GM23338 (cell line): ENCODE data around the gene USP17L20. TPM values are rescaled to one million over a fixed set of nuclear protein-coding genes. Genes with fewer than 3 reads are reported as not detected.
"Not testable (repeated sequence)": the region's sequence is repeated elsewhere in the genome, so short reads cannot be mapped to it uniquely, and the experiment has no call there.

ENCODE experiments used
- ATAC-seq: fragments of 200-7000 bp; cut with Tn5 transposase; 3 replicates; pipeline ENCODE4 v1.9.1; 2020
- DNase-seq: peaks from one replicate; pipeline ENCODE4 v3.0.0-alpha.2; 2015; ENCODE audit warnings: low spot score
- H2AFZ ChIP-seq: fragments of 200-600 bp; sonication (generic); 2 replicates; pipeline ENCODE4 v1.8.0; 2016; ENCODE audit warnings: antibody characterized with exemption, mild to moderate bottlenecking, moderate library complexity
- H3F3A ChIP-seq: fragments of 200-600 bp; sonication (generic); replicated peaks from 2 replicates; pipeline ENCODE4 v1.8.0; 2017; ENCODE audit warnings: antibody characterized with exemption, mixed run types, low read depth
- H3K27ac ChIP-seq: fragments of 200-600 bp; sonication (generic); 2 replicates; pipeline ENCODE4 v1.6.1; 2016; ENCODE audit warnings: low read depth
- H3K27me3 ChIP-seq: fragments of 200-600 bp; sonication (generic); 2 replicates; pipeline ENCODE4 v1.8.0; 2016; ENCODE audit warnings: mild to moderate bottlenecking, mixed run types, moderate library complexity; ENCODE audit not compliant: insufficient read depth
- H3K36me3 ChIP-seq: fragments of 200-600 bp; sonication (generic); 2 replicates; pipeline ENCODE4 v1.8.0; 2016; ENCODE audit warnings: mild to moderate bottlenecking; ENCODE audit not compliant: insufficient read depth
- H3K4me1 ChIP-seq: fragments of 200-600 bp; sonication (generic); 2 replicates; pipeline ENCODE4 v1.8.0; 2016; ENCODE audit warnings: mild to moderate bottlenecking, moderate library complexity; ENCODE audit not compliant: insufficient read depth
- H3K4me2 ChIP-seq: fragments of 200-600 bp; sonication (generic); 2 replicates; pipeline ENCODE4 v1.7.1; 2017; ENCODE audit warnings: mixed run types
- H3K4me3 ChIP-seq: fragments of 200-600 bp; sonication (generic); 2 replicates; pipeline ENCODE4 v1.6.1; 2016; ENCODE audit warnings: mixed run types
- H3K79me2 ChIP-seq: fragments of 200-600 bp; sonication (generic); replicated peaks from 2 replicates; pipeline ENCODE4 v1.8.0; 2017; ENCODE audit warnings: mild to moderate bottlenecking; ENCODE audit not compliant: insufficient read depth
- H3K9me2 ChIP-seq: fragments of 200-600 bp; sonication (generic); 2 replicates; pipeline ENCODE4 v1.8.0; 2017; ENCODE audit not compliant: insufficient read depth
- H4K20me1 ChIP-seq: fragments of 200-600 bp; sonication (generic); replicated peaks from 2 replicates; pipeline ENCODE4 v1.8.0; 2017; ENCODE audit warnings: mild to moderate bottlenecking; ENCODE audit not compliant: insufficient read depth
- H3K27ac Mint-ChIP-seq: 2 replicates; pipeline ENCODE4 v1.8.0; 2020; ENCODE audit warnings: inconsistent platforms, mild to moderate bottlenecking, moderate library complexity, mixed read lengths
- H3K27me3 Mint-ChIP-seq: 3 replicates; pipeline ENCODE4 v1.8.0; 2022; ENCODE audit warnings: low read depth, mild to moderate bottlenecking, moderate library complexity, mixed read lengths, inconsistent platforms; ENCODE audit not compliant: insufficient read depth, poor library complexity
- H3K36me3 Mint-ChIP-seq: 3 replicates; pipeline ENCODE4 v1.8.0; 2021; ENCODE audit warnings: low read depth, mild to moderate bottlenecking, inconsistent platforms, moderate library complexity, mixed read lengths
- H3K4me1 Mint-ChIP-seq: 3 replicates; pipeline ENCODE4 v1.8.0; 2020; ENCODE audit warnings: mild to moderate bottlenecking, inconsistent platforms, mixed read lengths
- H3K4me3 Mint-ChIP-seq: 3 replicates; pipeline ENCODE4 v1.8.0; 2021; ENCODE audit warnings: moderate library complexity, mild to moderate bottlenecking, inconsistent platforms, mixed read lengths
- H3K9me3 Mint-ChIP-seq: 3 replicates; pipeline ENCODE4 v1.8.0; 2020; ENCODE audit warnings: moderate library complexity, mild to moderate bottlenecking, inconsistent platforms, mixed read lengths
- CTCF ChIP-seq, 2 experiments: fragments of 200-600 bp in 1 of 2; sonication (generic) in 1 of 2; conservative IDR thresholded peaks; 2 replicates each; pipeline versions ENCODE4 v1.5.1 to v1.6.1; 2016 to 2017; ENCODE audit warnings: antibody characterized with exemption in 2 of 2, low read depth in 2 of 2, mild to moderate bottlenecking in 2 of 2, moderate library complexity in 1 of 2
- polyA plus RNA-seq: library from polyadenylated mRNA; unstranded; fragments of >200 nt; fragmentation: Nextera tagmentation; extraction: Ambion mirVana; gene quantifications from 2 replicates; pipeline ENCODE4 v1.2.1, GENCODE V29; 2016
- total RNA-seq: library from RNA; depleted of rRNA; stranded (reverse); fragments of >200 nt; shearing (Covaris generic); gene quantifications from 2 replicates; pipeline ENCODE4 v1.2.3, GENCODE V29; 2014

The USP17L20 gene
- total and polyA plus RNA-seq, 2 experiments from 2014 or later = not detected

DNA sequence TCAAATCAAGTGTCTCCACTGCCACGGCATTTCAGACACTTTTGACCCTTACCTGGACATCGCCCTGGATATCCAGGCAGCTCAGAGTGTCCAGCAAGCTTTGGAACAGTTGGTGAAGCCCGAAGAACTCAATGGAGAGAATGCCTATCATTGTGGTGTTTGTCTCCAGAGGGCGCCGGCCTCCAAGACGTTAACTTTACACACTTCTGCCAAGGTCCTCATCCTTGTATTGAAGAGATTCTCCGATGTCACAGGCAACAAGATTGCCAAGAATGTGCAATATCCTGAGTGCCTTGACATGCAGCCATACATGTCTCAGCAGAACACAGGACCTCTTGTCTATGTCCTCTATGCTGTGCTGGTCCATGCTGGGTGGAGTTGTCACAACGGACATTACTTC is 27.7 kb upstream of the USP17L20 start:
- H3K4me3 Mint-ChIP-seq = not testable (repeated sequence)

GRCh38 chr4:9234085-9234484 is 23.8 kb upstream of the USP17L20 start, which contains the start of gene USP17L15:
Gene USP17L15, plus strand, starts transcription at chr4:9234385. Its CDS starts 0 bp downstream, at chr4:9234385.
- not testable (repeated sequence) for ATAC-seq, H2AFZ ChIP-seq, H3K36me3 ChIP-seq, H3K27ac ChIP-seq, H3F3A ChIP-seq, H3K79me2 ChIP-seq, H3K27me3 Mint-ChIP-seq, H3K36me3 Mint-ChIP-seq, H3K4me3 Mint-ChIP-seq, H4K20me1 ChIP-seq, H3K9me3 Mint-ChIP-seq, H3K4me3 ChIP-seq, H3K4me2 ChIP-seq, H3K4me1 Mint-ChIP-seq, H3K9me2 ChIP-seq, H3K27ac Mint-ChIP-seq, H3K27me3 ChIP-seq, DNase-seq, H3K4me1 ChIP-seq

More for the DNA sequence above, 27.7 kb upstream of the USP17L20 start:
- H3K9me3 Mint-ChIP-seq, H3K4me3 ChIP-seq, H3K4me1 Mint-ChIP-seq, H3K79me2 ChIP-seq, DNase-seq, H3K4me1 ChIP-seq, H3K9me2 ChIP-seq, H3F3A ChIP-seq, H3K27me3 Mint-ChIP-seq, H3K36me3 Mint-ChIP-seq, H3K4me2 ChIP-seq, H3K27me3 ChIP-seq, H4K20me1 ChIP-seq, H2AFZ ChIP-seq, H3K36me3 ChIP-seq, ATAC-seq, H3K27ac ChIP-seq, H3K27ac Mint-ChIP-seq: not testable (repeated sequence)
- TF ChIP-seq CTCF (conservative IDR thresholded peaks at IDR 0.05; ENCODE audit: low read depth in 2 of 2) = 0 out of 4 replicates have a peak, but pooled peaks of 1 of the 2 experiments have one; percentile 4

DNA sequence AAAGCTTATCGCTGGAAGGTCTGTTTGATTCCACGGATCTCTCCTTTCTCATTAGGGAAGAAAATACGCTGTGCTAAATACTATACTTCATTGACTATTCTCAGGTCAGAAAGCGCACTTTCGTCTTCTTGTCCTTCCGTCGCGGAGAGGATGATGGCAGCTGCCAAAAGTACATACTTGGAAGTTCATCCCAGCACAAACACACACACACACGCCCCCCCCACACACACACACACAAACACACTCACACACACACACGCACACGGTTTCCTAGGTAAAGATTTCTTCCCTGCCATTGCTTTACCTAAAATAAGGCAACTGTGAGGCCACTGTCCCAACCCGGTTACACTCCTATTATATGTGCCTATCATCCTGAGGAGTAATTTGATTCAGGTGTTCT is 19.5 kb upstream of the USP17L20 start:
- not testable (repeated sequence) for H3K4me2 ChIP-seq, H3K4me3 Mint-ChIP-seq, H3K9me2 ChIP-seq, H3F3A ChIP-seq, H3K27me3 ChIP-seq, H3K36me3 ChIP-seq, H3K4me1 ChIP-seq, H3K27ac ChIP-seq, H3K36me3 Mint-ChIP-seq, H4K20me1 ChIP-seq, H3K27ac Mint-ChIP-seq, H3K79me2 ChIP-seq, ATAC-seq, H2AFZ ChIP-seq, H3K9me3 Mint-ChIP-seq, H3K4me3 ChIP-seq, H3K4me1 Mint-ChIP-seq, H3K27me3 Mint-ChIP-seq
- DNase-seq = peak; percentile 0

DNA sequence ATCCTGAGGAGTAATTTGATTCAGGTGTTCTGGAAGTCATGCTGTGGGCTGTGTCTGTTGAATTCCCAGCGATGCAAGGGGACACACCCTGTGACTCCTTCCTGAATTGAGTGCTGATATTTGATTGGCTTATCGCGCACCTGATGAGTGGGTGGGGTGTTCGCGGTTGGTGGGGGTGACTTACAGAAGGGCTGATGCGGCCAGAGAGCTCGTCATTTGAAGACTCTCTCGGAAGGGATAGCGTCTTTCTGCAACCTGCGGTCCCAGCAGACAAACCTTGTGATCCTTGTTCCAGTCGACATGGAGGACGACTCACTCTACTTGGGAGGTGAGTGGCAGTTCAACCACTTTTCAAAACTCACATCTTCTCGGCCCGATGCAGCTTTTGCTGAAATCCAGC is 14.3 kb upstream of the USP17L20 start, which contains the start of gene USP17L17:
Gene USP17L17 (plus strand): TSS at position 301 of the 400 bp plus-strand sequence. CDS start 0 bp downstream, at position 301.
- DNase-seq, H3K4me3 ChIP-seq, H3K4me1 ChIP-seq, H3K27ac ChIP-seq, H3K36me3 ChIP-seq, H3K4me3 Mint-ChIP-seq, H3K9me3 Mint-ChIP-seq, H3F3A ChIP-seq, H3K27me3 ChIP-seq, H3K27me3 Mint-ChIP-seq, H3K4me1 Mint-ChIP-seq, H3K27ac Mint-ChIP-seq, H3K79me2 ChIP-seq, ATAC-seq, H3K36me3 Mint-ChIP-seq, H4K20me1 ChIP-seq, H3K9me2 ChIP-seq, H3K4me2 ChIP-seq, H2AFZ ChIP-seq: not testable (repeated sequence)

GRCh38 chr4:9247953-9248680 is 9.8 kb upstream of the USP17L20 start, which contains the start of gene USP17L18:
Gene USP17L18, plus strand, starts transcription at chr4:9248630. Its CDS starts 0 bp downstream, at chr4:9248630.
- H3K4me1 Mint-ChIP-seq, H3K36me3 Mint-ChIP-seq: not testable (repeated sequence)

GRCh38 chr4:9253078-9253477 is 4.8 kb upstream of the USP17L20 start, which contains the start of gene USP17L19:
Gene USP17L19, plus strand, starts transcription at chr4:9253378. Its CDS starts 0 bp downstream, at chr4:9253378.
- not testable (repeated sequence) for H4K20me1 ChIP-seq, H3K36me3 Mint-ChIP-seq, H3K9me3 Mint-ChIP-seq, H3K27me3 Mint-ChIP-seq, H3K9me2 ChIP-seq, H2AFZ ChIP-seq, H3K27ac ChIP-seq, H3K79me2 ChIP-seq, H3K4me1 ChIP-seq, H3K36me3 ChIP-seq, ATAC-seq, DNase-seq, H3K27me3 ChIP-seq, H3K4me1 Mint-ChIP-seq, H3K4me3 Mint-ChIP-seq, H3K4me2 ChIP-seq, H3K27ac Mint-ChIP-seq, H3F3A ChIP-seq, H3K4me3 ChIP-seq

More at GRCh38 chr4:9247953-9248680, 9.8 kb upstream of the USP17L20 start, which contains the start of gene USP17L18:
- H3K4me3 Mint-ChIP-seq, H3K27me3 Mint-ChIP-seq, H3K9me2 ChIP-seq, H3K79me2 ChIP-seq, H3K9me3 Mint-ChIP-seq, H3K4me3 ChIP-seq, H3K4me2 ChIP-seq, H3K27ac Mint-ChIP-seq, H4K20me1 ChIP-seq, H3K4me1 ChIP-seq, H2AFZ ChIP-seq, H3F3A ChIP-seq, H3K27ac ChIP-seq, ATAC-seq, H3K36me3 ChIP-seq, H3K27me3 ChIP-seq: not testable (repeated sequence)
- peak; percentile 0 for DNase-seq
